Heart left ventricle (tissue), 16 donors: ENCODE data around the gene CD209. TPM values are rescaled to one million over a fixed set of nuclear protein-coding genes. Genes with fewer than 3 reads are reported as not detected.

ENCODE experiments used
- ATAC-seq, 4 donors: fragments of 200-7000 bp; cut with Tn5 transposase; one replicate each; pipeline ENCODE4 v1.9.1; 2020 to 2022; ENCODE audit warnings: moderate library complexity in 4 of 4, mild to moderate bottlenecking in 3 of 4, moderate number of reproducible peaks in 1 of 4
- DNase-seq, 5 donors: peaks; one replicate each; pipeline ENCODE4 v3.0.0-alpha.2; 2020
- H3K27ac ChIP-seq, 12 donors: fragments of 200-600 bp; sonication (generic) in 4 of 12; one replicate each; pipeline versions ENCODE4 v1.5.0 to v1.8.0; 2016 to 2022; ENCODE audit warnings: mild to moderate bottlenecking in 2 of 12
- H3K27me3 ChIP-seq, 9 donors: fragments of 200-600 bp; sonication (generic) in 2 of 9; one replicate each; pipeline versions ENCODE4 v1.5.1 to v1.8.0; 2016 to 2022; ENCODE audit warnings: mild to moderate bottlenecking in 3 of 9
- H3K36me3 ChIP-seq, 9 donors: fragments of 200-600 bp; sonication (generic) in 2 of 9; one replicate each; pipeline versions ENCODE4 v1.5.0 to v1.8.0; 2018 to 2022; ENCODE audit warnings: mild to moderate bottlenecking in 2 of 9
- H3K4me1 ChIP-seq, 12 donors: fragments of 200-600 bp; sonication (generic) in 4 of 12; one replicate each; pipeline versions ENCODE4 v1.5.0 to v1.8.0; 2016 to 2022; ENCODE audit warnings: mild to moderate bottlenecking in 3 of 12
- H3K4me3 ChIP-seq, 12 donors: fragments of 200-600 bp; sonication (generic) in 4 of 12; one replicate each; pipeline versions ENCODE4 v1.5.0 to v1.8.0; 2017 to 2022; ENCODE audit warnings: mild to moderate bottlenecking in 9 of 12, moderate library complexity in 4 of 12
- H3K9me3 ChIP-seq, 12 donors: fragments of 200-600 bp; sonication (generic) in 4 of 12; one replicate each; pipeline versions ENCODE4 v1.5.0 to v1.8.0; 2016 to 2022; ENCODE audit warnings: mild to moderate bottlenecking in 1 of 12
- POLR2A ChIP-seq, 2 donors: fragments of 450-650 bp; IDR thresholded peaks; one replicate each; pipeline ENCODE4 v1.6.1; 2017; ENCODE audit warnings: antibody characterized with exemption in 2 of 2, mild to moderate bottlenecking in 2 of 2, moderate library complexity in 2 of 2
- whole genome bisulfite sequencing, 4 donors: extraction: QIAGEN DNeasy Blood & Tissue Kit in 2 of 4; methylation state at CpG; one replicate each; pipeline versions ENCODE4 v1.1.5 to v1.1.7; 2013 to 2018; 5-methylcytosine and 5-hydroxymethylcytosine counted together
- intact Hi-C, 10 donors: fragments of 100-400 bp; cut with DNase I; formaldehyde crosslinking; loops; one replicate each; pipeline versions ENCODE4 v1.11.1 to v1.14.2; 2022
- polyA plus RNA-seq, 2 donors: library from polyadenylated mRNA; stranded (reverse); fragments of 200-250 nt; gene quantifications; one replicate each; pipeline ENCODE4 v1.2.3, GENCODE V29; 2013
- total RNA-seq, 9 donors: library from RNA; depleted of rRNA in 2 of 9; stranded (reverse); fragments of >200 nt in 2 of 9; fragmentation: NEBNext Ultra II Directional in 3 of 9; extraction: Animal tissue kit (Norgen Biotek cat#: 25700) in 3 of 9; gene quantifications; one replicate each; pipeline versions ENCODE4 v1.1.0 to v1.2.4, GENCODE V29; 2016 to 2023
- TF ChIP-seq, protein P1 (sequence below), 12 donors: fragments of 200-600 bp; sonication (generic) in 4 of 12; IDR thresholded peaks; one replicate each; pipeline versions ENCODE4 v1.5.0 to v1.8.0; 2018 to 2022; ENCODE audit warnings: antibody characterized with exemption in 12 of 12, mild to moderate bottlenecking in 5 of 12
- donor health status: ischemic (EF 13 %, LVEDD 7.1; RV severe dilation, severe dysfunction).
- donor health status: healthy with polysubstance abuse.
- donor health status: DM: no; HTN: yes; CAD: no.
- donor health status: DM: no; HTN: no; CAD: no.
- donor health status: ischemic (EF 25% LVEDD 6.9; RV normal size, moderate dysfunction).
- donor health status: ischemic (EF 25% LVEDD 5.7; RV mildly dilated, moderate dysfunction).
- donor health status: healthy.
- donor health status: DM: yes; HTN: yes; CAD: no.
- donor health status: ischemic (EF 35%, LVEDD 5.7; RV mildly dilated, moderate dysfunction).
- donor health status: nonischemic (EF 11% LVEDD 7.7; RV severe dilation, severe dysfunction).
- donor health status: DM: yes; HTN: yes; CAD: no.
- donor health status: PGD.
- donor health status: ischemic (EF 29% LVEDD 5.4; RV normal size, mild dysfunction).
- donor health status: nonischemic (EF 23%, LVEDD 6.1; RV moderate dilation, normal function).

Gene CD209
- total and polyA plus RNA-seq, 11 donors: 0.53 to 56.2 (median 4.4) TPM

DNA sequence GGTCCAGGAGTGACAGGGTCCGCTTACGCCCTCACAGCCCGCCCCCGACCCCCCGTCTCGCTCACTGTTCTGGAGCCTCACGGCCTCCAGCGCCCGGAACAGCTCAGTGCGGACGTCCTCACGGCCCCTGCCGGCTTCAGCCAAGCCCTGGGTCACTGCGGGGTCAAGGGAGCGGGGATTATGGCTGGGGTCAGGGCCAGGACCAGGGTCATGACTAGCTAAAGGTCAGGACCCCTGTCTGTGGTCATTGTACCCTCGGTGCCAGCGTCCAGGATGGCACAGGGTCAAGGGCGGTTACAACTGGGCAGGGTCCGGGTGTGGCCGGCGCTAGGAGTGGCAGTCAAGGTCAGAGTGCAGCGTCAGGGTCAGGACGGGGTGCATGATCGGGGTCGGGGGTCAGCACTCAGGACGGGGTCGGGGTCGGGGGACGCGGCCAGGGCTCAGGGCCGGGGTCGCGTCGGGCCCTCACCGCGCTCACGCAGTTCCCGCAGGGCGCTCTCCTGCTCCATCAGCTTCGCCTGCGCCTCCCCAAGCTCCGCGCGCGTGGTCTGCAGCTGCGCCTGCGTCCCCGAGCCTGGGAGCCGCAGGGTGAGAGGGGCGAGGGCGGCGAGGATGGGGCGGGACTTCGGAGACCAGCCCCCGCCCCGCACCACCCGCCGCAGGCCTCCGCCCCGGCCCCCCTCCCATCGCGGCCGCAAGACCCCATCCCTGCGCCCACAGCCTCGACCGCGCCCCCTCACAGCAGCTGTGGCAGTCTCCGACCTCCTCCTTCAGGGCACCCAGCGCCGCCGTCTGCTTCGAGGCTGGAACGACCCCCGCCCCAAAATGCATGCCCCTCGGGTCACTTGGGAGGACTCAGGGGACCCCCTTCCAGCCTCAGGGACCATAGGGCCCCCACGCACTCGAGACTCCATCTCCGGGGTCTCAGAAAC is 16.8 kb downstream of the CD209 start:
- 3 to 6% (median 5%) methylated on average over 21 to 78 of the region's 78 CpGs for WGBS, 4 donors
- Histone ChIP-seq H3K4me3 (peak overlapping the region in 2 of 12 donors; percentile 9 to 30), H3K27ac (no peak overlapping the region), H3K36me3 (no peaks in the 10 kb centered on the region), H3K4me1 (peaks cover 0 to 16% (median 0%) of the 10 kb centered on the region in 12 donors), H3K27me3 (peaks cover 4 to 63% (median 35%) of the 10 kb centered on the region in 9 donors), H3K9me3 (no peaks in the 10 kb centered on the region)
- DNase-seq (no peak), ATAC-seq (peak in 1 of 4 donors; percentile 14)
- intact Hi-C loops: no loop called here
- TF ChIP-seq, protein P1, sequence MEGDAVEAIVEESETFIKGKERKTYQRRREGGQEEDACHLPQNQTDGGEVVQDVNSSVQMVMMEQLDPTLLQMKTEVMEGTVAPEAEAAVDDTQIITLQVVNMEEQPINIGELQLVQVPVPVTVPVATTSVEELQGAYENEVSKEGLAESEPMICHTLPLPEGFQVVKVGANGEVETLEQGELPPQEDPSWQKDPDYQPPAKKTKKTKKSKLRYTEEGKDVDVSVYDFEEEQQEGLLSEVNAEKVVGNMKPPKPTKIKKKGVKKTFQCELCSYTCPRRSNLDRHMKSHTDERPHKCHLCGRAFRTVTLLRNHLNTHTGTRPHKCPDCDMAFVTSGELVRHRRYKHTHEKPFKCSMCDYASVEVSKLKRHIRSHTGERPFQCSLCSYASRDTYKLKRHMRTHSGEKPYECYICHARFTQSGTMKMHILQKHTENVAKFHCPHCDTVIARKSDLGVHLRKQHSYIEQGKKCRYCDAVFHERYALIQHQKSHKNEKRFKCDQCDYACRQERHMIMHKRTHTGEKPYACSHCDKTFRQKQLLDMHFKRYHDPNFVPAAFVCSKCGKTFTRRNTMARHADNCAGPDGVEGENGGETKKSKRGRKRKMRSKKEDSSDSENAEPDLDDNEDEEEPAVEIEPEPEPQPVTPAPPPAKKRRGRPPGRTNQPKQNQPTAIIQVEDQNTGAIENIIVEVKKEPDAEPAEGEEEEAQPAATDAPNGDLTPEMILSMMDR (IDR thresholded peaks at IDR 0.05): no peak
- no peak for TF ChIP-seq POLR2A (IDR thresholded peaks at IDR 0.05)

GRCh38 chr19:7729831-7730285 is 17.5 kb downstream of the CD209 start:
- Histone ChIP-seq H3K36me3 (no peaks in the 10 kb centered on the region), H3K27me3 (peaks cover 4 to 63% (median 35%) of the 10 kb centered on the region in 9 donors), H3K27ac (no peak overlapping the region), H3K4me3 (peak overlapping the region in 1 of 12 donors; percentile 30), H3K9me3 (no peaks in the 10 kb centered on the region), H3K4me1 (peaks cover 0 to 15% (median 0%) of the 10 kb centered on the region in 12 donors)
- TF ChIP-seq, protein P1 (IDR thresholded peaks at IDR 0.05): no peak
- TF ChIP-seq POLR2A (IDR thresholded peaks at IDR 0.05): no peak
- DNase-seq: no peak
- no peak for ATAC-seq
- 5 to 7% (median 6%) methylated on average over 19 to 34 of the region's 34 CpGs for WGBS, 4 donors
- intact Hi-C loops: no loop called here

DNA sequence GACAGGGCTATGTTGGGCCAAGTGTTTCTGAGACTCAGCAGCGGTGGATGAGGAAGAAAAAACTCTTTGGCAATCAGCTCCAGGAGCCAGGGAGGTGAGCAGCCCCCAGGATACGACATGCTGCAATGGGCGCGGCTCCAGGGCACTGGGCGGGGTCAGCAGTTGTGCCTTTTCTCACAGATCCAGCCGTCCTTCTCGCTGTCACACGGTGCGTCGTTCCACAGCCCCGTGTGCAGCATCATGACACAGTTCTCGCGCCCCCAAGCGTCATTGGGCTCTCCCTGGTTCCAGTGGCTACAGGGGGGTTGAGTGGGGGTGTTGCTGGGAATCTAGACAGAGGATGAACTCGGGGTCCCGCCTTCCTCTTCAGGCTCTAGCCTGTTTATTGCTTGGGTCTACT is 18.1 kb downstream of the CD209 start:
- no peak for DNase-seq
- WGBS, 4 donors: 15 to 18% (median 16%) methylated on average over 7 to 16 of the region's 16 CpGs
- no peak for ATAC-seq
- no peaks in the 10 kb centered on the region for H3K9me3 ChIP-seq
- H3K27me3 ChIP-seq: peaks cover 4 to 63% (median 35%) of the 10 kb centered on the region in 9 donors
- no peaks in the 10 kb centered on the region for H3K36me3 ChIP-seq
- no peak overlapping the region for H3K27ac ChIP-seq
- peaks cover 0 to 15% (median 0%) of the 10 kb centered on the region in 12 donors for H3K4me1 ChIP-seq
- H3K4me3 ChIP-seq: no peak overlapping the region
- intact Hi-C loops: no loop called here
- TF ChIP-seq, protein P1 (IDR thresholded peaks at IDR 0.05): no peak
- no peak for TF ChIP-seq POLR2A (IDR thresholded peaks at IDR 0.05)

GRCh38 chr19:7725791-7726190 is 21.5 kb downstream of the CD209 start:
- Histone ChIP-seq H3K36me3 (no peaks in the 10 kb centered on the region), H3K27me3 (peaks cover 4 to 49% (median 21%) of the 10 kb centered on the region in 9 donors), H3K4me1 (peaks cover 0 to 15% (median 0%) of the 10 kb centered on the region in 12 donors), H3K4me3 (no peak overlapping the region), H3K27ac (no peak overlapping the region), H3K9me3 (no peaks in the 10 kb centered on the region)
- DNase-seq (no peak), ATAC-seq (no peak)
- WGBS, 4 donors: 32 to 57% (median 48%) methylated on average over 2 of the region's 2 CpGs
- TF ChIP-seq, protein P1 (IDR thresholded peaks at IDR 0.05): no peak
- no peak for TF ChIP-seq POLR2A (IDR thresholded peaks at IDR 0.05)
- intact Hi-C loops: no loop called here
